Gastroesophageal sphincter (tissue), 4 donors: ENCODE results near the gene ERFL. TPM values are rescaled to one million over a fixed set of nuclear protein-coding genes. Genes with fewer than 3 reads are reported as not detected.

Experiments
- ATAC-seq: fragments of 150-250 bp; one replicate; pipeline ENCODE4 v1.9.1; 2016; ENCODE audit warnings: mild to moderate bottlenecking, moderate library complexity
- H3K27ac ChIP-seq, 4 donors: fragments of 200-600 bp; sonication (generic) in 3 of 4; 1 replicate in 3 of 4; 2 replicates in 1 of 4; pipeline ENCODE4 v1.5.1; 2016 to 2019
- H3K27me3 ChIP-seq: fragments of 200-600 bp; sonication (generic); one replicate; pipeline ENCODE4 v1.5.1; 2019
- H3K36me3 ChIP-seq, 2 donors: fragments of 200-600 bp; sonication (generic); one replicate each; pipeline ENCODE4 v1.5.1; 2019; ENCODE audit warnings: control low read depth in 1 of 2
- H3K4me1 ChIP-seq, 3 donors: fragments of 200-600 bp; sonication (generic); 1 replicate in 2 of 3; 2 replicates in 1 of 3; pipeline ENCODE4 v1.5.1; 2016 to 2019; ENCODE audit warnings: control low read depth in 2 of 3
- H3K4me3 ChIP-seq, 2 donors: fragments of 200-600 bp; sonication (generic); one replicate each; pipeline ENCODE4 v1.5.1; 2019; ENCODE audit warnings: mild to moderate bottlenecking in 1 of 2, moderate library complexity in 1 of 2
- H3K9me3 ChIP-seq, 3 donors: fragments of 200-600 bp; sonication (generic); one replicate each; pipeline ENCODE4 v1.5.1; 2017 to 2019; ENCODE audit warnings: control low read depth in 2 of 3
- EP300 ChIP-seq: sonication (generic); formaldehyde crosslinking; IDR thresholded peaks from one replicate; pipeline ENCODE4 v1.6.1; 2017; ENCODE audit warnings: antibody characterized with exemption, mild to moderate bottlenecking
- POLR2A ChIP-seq, 2 donors: fragments of 450-650 bp; IDR thresholded peaks; one replicate each; pipeline ENCODE4 v1.6.1; 2017; ENCODE audit warnings: antibody characterized with exemption in 2 of 2, mild to moderate bottlenecking in 2 of 2, moderate library complexity in 1 of 2
- POLR2AphosphoS5 ChIP-seq: sonication (generic); formaldehyde crosslinking; IDR thresholded peaks from one replicate; pipeline ENCODE4 v1.6.1; 2017; ENCODE audit warnings: antibody characterized with exemption
- WGBS, 2 donors: methylation state at CpG; one replicate each; pipeline ENCODE4 v1.1.5; 2018; ENCODE audit warnings: low coverage in 1 of 2; 5-methylcytosine and 5-hydroxymethylcytosine counted together
- total RNA-seq, 4 donors: library from RNA; depleted of rRNA; stranded (reverse); fragments of >200 nt; gene quantifications; one replicate each; pipeline ENCODE4 v1.1.0, GENCODE V29; 2016
- TF ChIP-seq, protein P1 (sequence below), 4 experiments: fragments of 200-600 bp in 2 of 4; fragments of 450-650 bp in 2 of 4; sonication (generic) in 1 of 4; IDR thresholded peaks; one replicate each; pipeline ENCODE4 v1.5.1; 2017 to 2019; ENCODE audit warnings: antibody characterized with exemption in 4 of 4, mild to moderate bottlenecking in 2 of 4, moderate library complexity in 2 of 4

Gene ERFL
- total RNA-seq, 4 donors from 2014 or later, result not detected

DNA sequence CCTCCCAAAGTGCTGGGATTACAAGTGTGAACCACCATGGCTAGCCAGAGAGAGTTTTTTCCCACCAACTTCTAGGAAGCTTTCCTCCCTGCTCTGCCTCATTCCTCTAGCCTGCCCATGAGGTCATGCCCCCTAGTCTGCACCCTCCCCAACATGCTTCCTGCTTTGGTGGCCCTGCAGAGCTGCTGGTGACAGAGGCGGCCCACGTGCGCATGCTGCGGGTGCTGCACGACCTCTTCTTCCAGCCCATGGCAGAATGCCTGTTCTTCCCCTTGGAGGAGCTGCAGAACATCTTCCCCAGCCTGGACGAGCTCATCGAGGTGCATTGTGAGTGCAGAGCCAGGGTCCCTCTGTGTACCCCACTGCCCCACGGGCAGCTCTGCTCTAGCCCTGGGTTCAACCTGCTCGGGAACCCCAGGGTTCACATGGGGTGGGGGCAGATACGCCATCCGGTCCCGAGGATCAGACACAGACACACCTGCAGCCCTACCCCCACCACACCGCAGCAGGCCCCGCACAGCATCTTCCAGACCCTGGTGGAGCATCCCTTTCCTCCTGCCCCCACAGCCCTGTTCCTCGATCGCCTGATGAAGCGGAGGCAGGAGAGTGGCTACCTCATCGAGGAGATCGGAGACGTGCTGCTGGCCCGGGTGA, 26.4 kb downstream of the ERFL start:
- H3K27ac ChIP-seq, result no peak overlapping the region
- TF ChIP-seq POLR2A (IDR thresholded peaks at IDR 0.05) (no peak), EP300 (no peak), POLR2AphosphoS5 (no peak)
- TF ChIP-seq, protein P1, sequence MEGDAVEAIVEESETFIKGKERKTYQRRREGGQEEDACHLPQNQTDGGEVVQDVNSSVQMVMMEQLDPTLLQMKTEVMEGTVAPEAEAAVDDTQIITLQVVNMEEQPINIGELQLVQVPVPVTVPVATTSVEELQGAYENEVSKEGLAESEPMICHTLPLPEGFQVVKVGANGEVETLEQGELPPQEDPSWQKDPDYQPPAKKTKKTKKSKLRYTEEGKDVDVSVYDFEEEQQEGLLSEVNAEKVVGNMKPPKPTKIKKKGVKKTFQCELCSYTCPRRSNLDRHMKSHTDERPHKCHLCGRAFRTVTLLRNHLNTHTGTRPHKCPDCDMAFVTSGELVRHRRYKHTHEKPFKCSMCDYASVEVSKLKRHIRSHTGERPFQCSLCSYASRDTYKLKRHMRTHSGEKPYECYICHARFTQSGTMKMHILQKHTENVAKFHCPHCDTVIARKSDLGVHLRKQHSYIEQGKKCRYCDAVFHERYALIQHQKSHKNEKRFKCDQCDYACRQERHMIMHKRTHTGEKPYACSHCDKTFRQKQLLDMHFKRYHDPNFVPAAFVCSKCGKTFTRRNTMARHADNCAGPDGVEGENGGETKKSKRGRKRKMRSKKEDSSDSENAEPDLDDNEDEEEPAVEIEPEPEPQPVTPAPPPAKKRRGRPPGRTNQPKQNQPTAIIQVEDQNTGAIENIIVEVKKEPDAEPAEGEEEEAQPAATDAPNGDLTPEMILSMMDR (IDR thresholded peaks at IDR 0.05), result no peak
- no peaks in the 10 kb centered on the region for H3K4me1 ChIP-seq
- ATAC-seq, result no peak
- WGBS, 2 donors, result 86 to 100% methylated on average over 4 to 6 of the region's 21 CpGs
- H3K9me3 ChIP-seq, result no peaks in the 10 kb centered on the region
- H3K27me3 ChIP-seq, result no peaks in the 10 kb centered on the region
- H3K36me3 ChIP-seq, result peaks cover 0 to 100% of the 10 kb centered on the region in 2 donors
- H3K4me3 ChIP-seq, result no peak overlapping the region

DNA sequence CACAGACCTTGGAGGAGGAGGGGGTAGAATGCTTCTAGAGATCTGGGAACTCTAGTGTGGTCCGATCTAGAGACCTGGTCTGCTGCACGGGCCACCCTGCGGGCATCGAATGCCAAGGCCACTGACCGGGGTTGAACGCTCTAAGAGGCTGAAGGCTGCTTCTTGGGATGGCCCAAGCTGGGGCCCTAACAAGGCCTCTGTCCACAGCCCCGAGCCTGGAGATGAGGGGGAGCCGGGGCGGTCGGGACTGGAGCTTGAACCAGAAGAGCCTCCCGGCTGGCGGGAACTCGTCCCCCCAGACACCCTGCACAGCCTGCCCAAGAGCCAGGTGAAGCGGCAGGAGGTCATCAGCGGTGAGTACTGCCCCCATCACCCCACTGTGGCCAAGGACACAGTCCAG, 30.0 kb downstream of the ERFL start:
- peaks cover 0 to 96% of the 10 kb centered on the region in 2 donors for H3K36me3 ChIP-seq
- no CpG with 5 or more reads among the region's 15 CpGs for WGBS, 2 donors
- no peak overlapping the region for H3K4me3 ChIP-seq
- H3K9me3 ChIP-seq, result no peaks in the 10 kb centered on the region
- TF ChIP-seq EP300, result no peak
- no peak for TF ChIP-seq POLR2AphosphoS5
- no peak for TF ChIP-seq POLR2A (IDR thresholded peaks at IDR 0.05)
- TF ChIP-seq, protein P1 (IDR thresholded peaks at IDR 0.05), result no peak
- H3K4me1 ChIP-seq, result no peaks in the 10 kb centered on the region
- no peak overlapping the region for H3K27ac ChIP-seq
- ATAC-seq, result no peak
- no peaks in the 10 kb centered on the region for H3K27me3 ChIP-seq

DNA sequence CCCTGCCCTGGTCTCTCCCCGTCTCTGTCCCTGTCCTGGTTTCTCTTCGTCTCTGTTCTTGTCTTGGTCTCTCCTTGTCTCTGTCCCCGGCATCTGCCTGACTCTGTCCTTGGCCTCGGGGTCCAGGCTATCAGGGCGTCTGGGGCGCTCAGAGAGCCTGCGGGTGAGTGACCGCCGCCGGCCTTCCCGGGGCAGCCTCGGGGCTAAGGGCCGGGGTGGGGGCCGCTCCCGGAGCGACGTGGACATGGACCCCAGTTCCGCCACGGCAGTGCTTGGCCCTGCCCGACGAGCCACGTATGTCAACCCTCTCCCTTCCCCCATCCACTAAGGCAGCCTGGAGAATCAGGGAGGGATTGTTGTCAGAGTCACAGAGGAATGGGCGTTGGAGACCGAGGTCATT, 30.4 kb downstream of the ERFL start:
- 84% methylated on average over 3 of the region's 24 CpGs; no CpG with 5 or more reads in 1 of the 2 donors for WGBS, 2 donors
- ATAC-seq, result no peak
- H3K4me1 ChIP-seq, result no peaks in the 10 kb centered on the region
- no peak overlapping the region for H3K27ac ChIP-seq
- no peak overlapping the region for H3K4me3 ChIP-seq
- H3K27me3 ChIP-seq, result no peaks in the 10 kb centered on the region
- peaks cover 0 to 95% of the 10 kb centered on the region in 2 donors for H3K36me3 ChIP-seq
- H3K9me3 ChIP-seq, result no peaks in the 10 kb centered on the region
- TF ChIP-seq EP300, result no peak
- no peak for TF ChIP-seq POLR2AphosphoS5
- TF ChIP-seq POLR2A (IDR thresholded peaks at IDR 0.05), result no peak

DNA sequence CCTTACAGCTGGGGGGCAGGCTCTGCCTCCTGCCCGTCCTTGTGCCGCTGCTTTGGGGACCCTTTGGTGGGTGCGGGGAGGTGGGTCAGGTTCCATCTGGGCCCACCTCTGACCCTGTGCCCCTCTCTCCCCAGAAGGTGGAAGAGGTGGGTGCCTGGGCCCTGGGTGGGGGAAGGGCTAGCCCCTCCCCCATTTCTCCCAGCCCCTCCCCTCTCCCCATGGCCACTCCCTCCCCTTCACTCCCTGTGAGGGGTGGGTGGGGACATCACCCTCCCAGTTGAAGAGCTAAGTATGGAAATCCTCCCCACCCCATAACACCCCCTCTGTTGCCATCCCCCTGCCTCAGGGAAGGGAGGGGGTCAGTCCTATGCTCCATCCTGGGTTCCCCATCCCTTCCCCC, 31.1 kb downstream of the ERFL start:
- H3K9me3 ChIP-seq, result no peaks in the 10 kb centered on the region
- WGBS, 2 donors, result no CpG with 5 or more reads among the region's 3 CpGs
- H3K36me3 ChIP-seq, result peaks cover 0 to 95% of the 10 kb centered on the region in 2 donors
- no peak overlapping the region for H3K27ac ChIP-seq
- no peak overlapping the region for H3K4me3 ChIP-seq
- TF ChIP-seq POLR2AphosphoS5, result no peak
- no peak for TF ChIP-seq POLR2A (IDR thresholded peaks at IDR 0.05)
- TF ChIP-seq, protein P1 (IDR thresholded peaks at IDR 0.05), result no peak
- TF ChIP-seq EP300, result no peak
- no peak for ATAC-seq
- no peaks in the 10 kb centered on the region for H3K27me3 ChIP-seq
- no peaks in the 10 kb centered on the region for H3K4me1 ChIP-seq

DNA sequence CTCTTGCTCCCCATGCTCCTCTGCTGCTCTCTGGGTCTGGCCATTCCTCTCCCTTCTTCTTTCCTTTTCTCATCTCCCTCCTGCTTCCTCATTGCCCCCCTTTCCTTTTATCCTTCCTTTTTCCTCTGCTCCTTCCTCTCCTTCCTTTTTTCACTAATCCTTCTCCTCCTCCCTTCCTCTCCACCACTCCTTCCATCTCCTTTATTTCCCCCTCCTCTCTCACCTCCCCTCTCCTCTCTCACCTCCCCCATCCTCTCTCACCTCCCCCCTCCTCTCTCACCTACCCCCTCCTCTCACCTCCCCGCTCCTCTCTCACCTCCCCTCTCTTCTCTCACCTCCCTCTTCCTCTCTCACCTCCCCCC, 31.7 kb downstream of the ERFL start:
- WGBS, 2 donors, result no CpG with 5 or more reads among the region's 1 CpG
- peaks cover 0 to 95% of the 10 kb centered on the region in 2 donors for H3K36me3 ChIP-seq
- H3K27me3 ChIP-seq, result no peaks in the 10 kb centered on the region
- no peak overlapping the region for H3K4me3 ChIP-seq
- no peaks in the 10 kb centered on the region for H3K9me3 ChIP-seq
- H3K4me1 ChIP-seq, result no peaks in the 10 kb centered on the region
- no peak for TF ChIP-seq POLR2A (IDR thresholded peaks at IDR 0.05)
- TF ChIP-seq EP300, result no peak
- TF ChIP-seq POLR2AphosphoS5, result no peak
- TF ChIP-seq, protein P1 (IDR thresholded peaks at IDR 0.05), result no peak
- no peak overlapping the region for H3K27ac ChIP-seq
- ATAC-seq, result no peak
